ENCODE results near the gene WDR11.

The WDR11 gene

GRCh38 chr10:120927352-120927751 lies 76.2 kb downstream of the WDR11 start:
- no peak overlapping the region for H3K4me3 ChIP-seq (replicated peaks; ENCODE audit: low read depth, low read length)
- no peaks in the 10 kb centered on the region for H3K36me3 ChIP-seq (ENCODE audit: control insufficient read depth, insufficient read depth, low read length)
- no peaks in the 10 kb centered on the region for H3K27me3 ChIP-seq (replicated peaks; ENCODE audit: control insufficient read depth, insufficient read depth, low read length)
- no peak for TF ChIP-seq CTCF (IDR thresholded peaks at IDR 0.05; ENCODE audit: insufficient read depth, low read length, poor library complexity, severe bottlenecking)
- no peak for DNase-seq (ENCODE audit: extremely low read depth, insufficient read length)

- no peak for DNase-seq (ENCODE audit: extremely low read depth, insufficient read length)
- H3K27me3 ChIP-seq (replicated peaks; ENCODE audit: control insufficient read depth, insufficient read depth, low read length): no peaks in the 10 kb centered on the region
- TF ChIP-seq CTCF (IDR thresholded peaks at IDR 0.05; ENCODE audit: insufficient read depth, low read length, poor library complexity, severe bottlenecking): no peak
- H3K36me3 ChIP-seq (ENCODE audit: control insufficient read depth, insufficient read depth, low read length): no peaks in the 10 kb centered on the region
- no peak overlapping the region for H3K4me3 ChIP-seq (replicated peaks; ENCODE audit: low read depth, low read length)
Measured at GRCh38 chr10:120929166-120929565, 78.0 kb downstream of the WDR11 start.

GRCh38 chr10:120931423-120931822 lies 80.3 kb downstream of the WDR11 start:
- no peaks in the 10 kb centered on the region for H3K27me3 ChIP-seq (replicated peaks; ENCODE audit: control insufficient read depth, insufficient read depth, low read length)
- TF ChIP-seq CTCF (IDR thresholded peaks at IDR 0.05; ENCODE audit: insufficient read depth, low read length, poor library complexity, severe bottlenecking): no peak
- no peak overlapping the region for H3K4me3 ChIP-seq (replicated peaks; ENCODE audit: low read depth, low read length)
- no peak for DNase-seq (ENCODE audit: extremely low read depth, insufficient read length)
- no peaks in the 10 kb centered on the region for H3K36me3 ChIP-seq (ENCODE audit: control insufficient read depth, insufficient read depth, low read length)

GRCh38 chr10:120931999-120932398 lies 80.8 kb downstream of the WDR11 start:
- DNase-seq (ENCODE audit: extremely low read depth, insufficient read length): no peak
- no peak for TF ChIP-seq CTCF (IDR thresholded peaks at IDR 0.05; ENCODE audit: insufficient read depth, low read length, poor library complexity, severe bottlenecking)
- no peak overlapping the region for H3K4me3 ChIP-seq (replicated peaks; ENCODE audit: low read depth, low read length)
- no peaks in the 10 kb centered on the region for H3K27me3 ChIP-seq (replicated peaks; ENCODE audit: control insufficient read depth, insufficient read depth, low read length)
- H3K36me3 ChIP-seq (ENCODE audit: control insufficient read depth, insufficient read depth, low read length): no peaks in the 10 kb centered on the region

- H3K36me3 ChIP-seq (ENCODE audit: control insufficient read depth, insufficient read depth, low read length): no peaks in the 10 kb centered on the region
- H3K27me3 ChIP-seq (replicated peaks; ENCODE audit: control insufficient read depth, insufficient read depth, low read length): no peaks in the 10 kb centered on the region; the same call in 1 of the 2 replicates
- DNase-seq (ENCODE audit: extremely low read depth, insufficient read length): no peak
- TF ChIP-seq CTCF (IDR thresholded peaks at IDR 0.05; ENCODE audit: insufficient read depth, low read length, poor library complexity, severe bottlenecking): no peak
- no peak overlapping the region for H3K4me3 ChIP-seq (replicated peaks; ENCODE audit: low read depth, low read length)
Measured at GRCh38 chr10:120938822-120939221, 87.7 kb downstream of the WDR11 start.

GRCh38 chr10:120940299-120940900 lies 89.2 kb downstream of the WDR11 start:
- H3K36me3 ChIP-seq (ENCODE audit: control insufficient read depth, insufficient read depth, low read length): no peaks in the 10 kb centered on the region
- DNase-seq (ENCODE audit: extremely low read depth, insufficient read length): no peak
- TF ChIP-seq CTCF (IDR thresholded peaks at IDR 0.05; ENCODE audit: insufficient read depth, low read length, poor library complexity, severe bottlenecking): no peak
- H3K27me3 ChIP-seq (replicated peaks; ENCODE audit: control insufficient read depth, insufficient read depth, low read length): no peaks in the 10 kb centered on the region; the same call in 1 of the 2 replicates
- no peak overlapping the region for H3K4me3 ChIP-seq (replicated peaks; ENCODE audit: low read depth, low read length)

Measured in GM06990 (cell line).